K562 (cell line): Measurements from ENCODE around the gene AMFR. TPM values are rescaled to one million over a fixed set of nuclear protein-coding genes. Genes with fewer than 3 reads are reported as not detected.

Source experiments
- ATAC-seq: fragments of 200-7000 bp; cut with Tn5 transposase; 3 replicates; pipeline ENCODE4 v1.9.1; 2020; ENCODE audit warnings: moderate library complexity
- BruUV-seq: library from RNA; stranded (reverse); fragments of 400-500 nt; replicated peaks from 2 replicates; lab custom pipeline; 2021; lab: Mats Ljungman, UMichigan
- CTCF ChIA-PET: fragments of 300-600 bp; formaldehyde crosslinking; extraction: SDS; loops from one replicate; lab custom pipeline; 2021; ENCODE audit warnings: low intra/inter-chr PET ratio; lab: Yijun Ruan, JAX
- POLR2A ChIA-PET: fragments of 300-600, 350-650 bp; sonication (Branson Sonifier 250); formaldehyde crosslinking; extraction: SDS; loops from one replicate; lab custom pipeline; 2021; ENCODE audit warnings: antibody characterized with exemption, inconsistent platforms; lab: Yijun Ruan, JAX
- DNase-seq, 4 experiments: peaks; one replicate each; pipeline versions ENCODE4 v3.0.0 to v3.0.0-alpha.2; 2011 to 2018; ENCODE audit warnings: low spot score in 3 of 4, mixed read lengths in 3 of 4; ENCODE audit errors: extremely low read depth in 1 of 4
- FAIRE-seq: peaks from 2 replicates; lab custom pipeline; 2011; peaks lifted over from hg19 to GRCh38; lab: Jason Lieb, UNC
- H2AFZ ChIP-seq: 2 replicates; pipeline ENCODE4 v1.6.0; 2011; ENCODE audit warnings: low read depth, low read length, control low read depth, inconsistent platforms
- H3K27ac ChIP-seq: fragments of 200-600 bp; 3 replicates; pipeline ENCODE4 v1.8.0; 2011; ENCODE audit warnings: low read depth, mild to moderate bottlenecking, control low read depth, inconsistent platforms, low read length, moderate library complexity, mixed read lengths; ENCODE audit errors: extremely low read depth
- H3K27me3 ChIP-seq, 2 experiments: fragments of 300-600 bp in 1 of 2; 2 replicates in 1 of 2; 3 replicates in 1 of 2; pipeline versions ENCODE4 v1.6.0 to v1.8.0; 2011; ENCODE audit warnings: inconsistent platforms in 2 of 2, low read length in 2 of 2, mild to moderate bottlenecking in 1 of 2, mixed read lengths in 1 of 2, moderate library complexity in 1 of 2; ENCODE audit not compliant: control insufficient read depth in 2 of 2, insufficient read depth in 2 of 2
- H3K36me3 ChIP-seq: fragments of 300-600 bp; 3 replicates; pipeline ENCODE4 v1.8.0; 2011; ENCODE audit warnings: mild to moderate bottlenecking, low read length, inconsistent platforms; ENCODE audit not compliant: control insufficient read depth, insufficient read depth
- H3K4me1 ChIP-seq, 2 experiments: fragments of 200-600 bp in 1 of 2; replicated peaks in 1 of 2; 2 replicates in 1 of 2; 3 replicates in 1 of 2; pipeline versions ENCODE4 v1.5.1 to v1.8.0; 2011; ENCODE audit warnings: inconsistent platforms in 2 of 2, low read length in 2 of 2, mild to moderate bottlenecking in 1 of 2, mixed read lengths in 1 of 2, moderate library complexity in 1 of 2; ENCODE audit not compliant: control insufficient read depth in 2 of 2, insufficient read depth in 2 of 2
- H3K4me2 ChIP-seq: 2 replicates; pipeline ENCODE4 v1.6.1; 2011; ENCODE audit warnings: low read length, control low read depth, inconsistent platforms, mixed read lengths; ENCODE audit not compliant: insufficient read depth
- H3K4me3 ChIP-seq: fragments of 200-600 bp; sonication (generic), shearing (Covaris generic); 2 replicates; pipeline ENCODE4 v1.5.1; 2016; ENCODE audit warnings: control low read depth, inconsistent platforms
- H3K79me2 ChIP-seq: fragments of 200-600 bp; 3 replicates; pipeline ENCODE4 v1.8.0; 2011; ENCODE audit warnings: low read length, inconsistent platforms; ENCODE audit not compliant: control insufficient read depth, insufficient read depth
- H3K9ac ChIP-seq, 2 experiments: 2 replicates each; pipeline versions ENCODE4 v1.6.0 to v1.6.1; 2011; ENCODE audit warnings: low read depth in 2 of 2, low read length in 2 of 2, control low read depth in 1 of 2, inconsistent platforms in 1 of 2, mild to moderate bottlenecking in 1 of 2, mixed read lengths in 1 of 2; ENCODE audit not compliant: insufficient read depth in 1 of 2
- H3K9me1 ChIP-seq: one replicate; pipeline ENCODE4 v1.6.0; 2011; ENCODE audit warnings: inconsistent platforms, mild to moderate bottlenecking, low read length, moderate library complexity; ENCODE audit not compliant: control insufficient read depth, insufficient read depth
- H3K9me3 ChIP-seq: replicated peaks from 2 replicates; pipeline ENCODE4 v1.5.1; 2011; ENCODE audit warnings: low read depth, low read length, inconsistent platforms; ENCODE audit not compliant: control insufficient read depth, insufficient read depth
- H4K20me1 ChIP-seq: replicated peaks from 2 replicates; pipeline ENCODE4 v1.6.1; 2011; ENCODE audit warnings: low read length, inconsistent platforms, mixed read lengths; ENCODE audit not compliant: control insufficient read depth, insufficient read depth
- BCL6 ChIP-seq: fragments of 250-450 bp; sonication (Bioruptor Pico); IDR thresholded peaks from 2 replicates; pipeline ENCODE4 v1.4.0; 2020
- C11orf30 ChIP-seq: fragments of 450-650 bp; IDR thresholded peaks from 2 replicates; pipeline ENCODE4 v1.6.1; 2016; ENCODE audit warnings: low read depth, mild to moderate bottlenecking
- CTCF ChIP-seq, 3 experiments: IDR thresholded peaks in 2 of 3; conservative IDR thresholded peaks in 1 of 3; 2 replicates each; pipeline ENCODE4 v1.5.1; 2011 to 2012; ENCODE audit warnings: low read length in 3 of 3, mild to moderate bottlenecking in 3 of 3, control low read depth in 2 of 3, improper control_type of control experiment in 1 of 3, inconsistent platforms in 1 of 3, low read depth in 1 of 3, mixed read lengths in 1 of 3, moderate library complexity in 1 of 3; ENCODE audit not compliant: insufficient read depth in 2 of 3
- GABPA ChIP-seq: fragments of 200-800 bp; sonication (Bioruptor generic); conservative IDR thresholded peaks from 2 replicates; pipeline ENCODE4 v1.6.1; 2016; ENCODE audit warnings: low read depth, missing genetic modification characterization, missing compliant biosample characterization
- GABPB1 ChIP-seq: sonication (generic); formaldehyde crosslinking; IDR thresholded peaks from 2 replicates; pipeline ENCODE4 v1.8.0; 2022; ENCODE audit warnings: mild to moderate bottlenecking, missing genetic modification reagents
- MCM5 ChIP-seq: fragments of 450-650 bp; IDR thresholded peaks from 2 replicates; pipeline ENCODE4 v1.6.1; 2016; ENCODE audit warnings: low read depth
- MNT ChIP-seq, 2 experiments: fragments of 450-650 bp; conservative IDR thresholded peaks; 2 replicates each; pipeline ENCODE4 v1.6.1; 2017; ENCODE audit warnings: mild to moderate bottlenecking in 2 of 2, moderate library complexity in 2 of 2
- NFXL1 ChIP-seq: fragments of 450-650 bp; formaldehyde crosslinking; IDR thresholded peaks from 2 replicates; pipeline ENCODE4 v1.4.0; 2021; ENCODE audit warnings: mild to moderate bottlenecking
- NONO ChIP-seq, 2 experiments: fragments of 200-400 bp in 1 of 2; fragments of 450-650 bp in 1 of 2; formaldehyde crosslinking in 1 of 2; IDR thresholded peaks; 2 replicates each; pipeline ENCODE4 v1.6.1; 2017; ENCODE audit warnings: low read depth in 2 of 2, mild to moderate bottlenecking in 2 of 2, moderate library complexity in 2 of 2, low read length in 1 of 2
- NR2F6 ChIP-seq: fragments of 450-650 bp; formaldehyde crosslinking; IDR thresholded peaks from 2 replicates; pipeline ENCODE4 v1.4.0; 2020; ENCODE audit warnings: mild to moderate bottlenecking
- PKNOX1 ChIP-seq: fragments of 450-650 bp; IDR thresholded peaks from 2 replicates; pipeline ENCODE4 v1.6.1; 2016
- POLR2G ChIP-seq: fragments of 200-400 bp; formaldehyde crosslinking; IDR thresholded peaks from 2 replicates; pipeline ENCODE4 v1.6.1; 2017; ENCODE audit warnings: low read depth, mild to moderate bottlenecking, antibody characterized with exemption, low read length, moderate library complexity
- ZNF311 ChIP-seq: fragments of 250-450 bp; sonication (Bioruptor Pico); IDR thresholded peaks from 2 replicates; pipeline ENCODE4 v1.4.0; 2020; ENCODE audit warnings: mild to moderate bottlenecking, moderate library complexity
- ZNF512 ChIP-seq: IDR thresholded peaks from 2 replicates; pipeline ENCODE4 v1.6.1; 2016; ENCODE audit warnings: missing genetic modification characterization, missing compliant biosample characterization
- WGBS: fragments of 100-300 bp; shearing (Covaris generic); methylation state at CpG from one replicate; pipeline ENCODE4 v1.1.6; 2016; ENCODE audit warnings: low coverage, mixed read lengths; ENCODE audit not compliant: insufficient coverage; ENCODE audit errors: missing lambda C conversion rate; 5-methylcytosine and 5-hydroxymethylcytosine counted together
- in situ Hi-C: fragments of 300-500 bp; cut with MboI; formaldehyde crosslinking; loops from 4 replicates; pipeline ENCODE4 v1.15.0; 2018; ENCODE audit warnings: inconsistent platforms, mixed read lengths
- intact Hi-C: fragments of 100-400 bp; cut with micrococcal nuclease; formaldehyde crosslinking; loops from 2 replicates; pipeline ENCODE4 v1.14.2; 2022
- polyA plus RNA-seq, 8 experiments: library from polyadenylated mRNA; depleted of rRNA in 4 of 8; stranded (reverse) in 5 of 8; unstranded in 3 of 8; fragments of >200 nt; fragmentation: Nextera tagmentation in 2 of 8; fragmentation: Illumina TruSeq in 1 of 8; extraction: Ambion mirVana in 2 of 8; extraction: Trizol in 1 of 8; gene quantifications; 2 replicates each; pipeline versions ENCODE4 v1.2.1 to v1.2.3, GENCODE V29; 2011 to 2014; ENCODE audit warnings: inconsistent platforms in 1 of 8, missing spikeins in 1 of 8
- total RNA-seq, 7 experiments: library from RNA; depleted of rRNA in 6 of 7; stranded (reverse); fragments of >200 nt in 6 of 7; fragmentation: Illumina TruSeq in 2 of 7; extraction: Trizol in 2 of 7; gene quantifications; 2 replicates each; pipeline versions ENCODE4 v1.2.1 to v1.2.3, GENCODE V29; 2011 to 2021; ENCODE audit warnings: low replicate concordance in 1 of 7

Gene AMFR
- total and polyA plus RNA-seq, 9 of the 15 experiments (the other 6 are each of a cell fraction or from before 2014, with no cell fraction given), result 15.6 to 113 (median 58.4) TPM

GRCh38 chr16:56357765-56358322, 67.5 kb downstream of the AMFR start:
- H3K9ac ChIP-seq, result no peak overlapping the region; a peak in 1 of 4 replicates
- no peak for ATAC-seq
- DNase-seq, result no peak
- no peaks in the 10 kb centered on the region for H3K9me3 ChIP-seq
- POLR2A ChIA-PET, result interaction anchor here (0.6 to 1.1 kb wide), 4 partner anchors 13 to 168 kb away, joined by 3 read pairs; no protein-coding TSS in a partner anchor
- 70% methylated on average over 12 of the region's 13 CpGs for WGBS
- no peaks in the 10 kb centered on the region for H3K79me2 ChIP-seq
- H3K4me1 ChIP-seq, result peaks cover 11 to 33% of the 10 kb centered on the region in 2 experiments
- no peaks in the 10 kb centered on the region for H3K9me1 ChIP-seq
- no peak overlapping the region for H2AFZ ChIP-seq
- H3K36me3 ChIP-seq, result peaks cover 16% of the 10 kb centered on the region
- FAIRE-seq, result no peak
- no peak overlapping the region for H3K27ac ChIP-seq
- H3K27me3 ChIP-seq, result peaks cover 0 to under 1% of the 10 kb centered on the region in 2 experiments; a peak in 1 of 5 replicates
- no peak overlapping the region for H3K4me2 ChIP-seq
- CTCF ChIA-PET, result no interaction called here
- in situ Hi-C loops, result no loop called here
- H4K20me1 ChIP-seq, result peaks cover 3% of the 10 kb centered on the region; the same call in 1 of the 2 replicates
- H3K4me3 ChIP-seq, result no peak overlapping the region
- intact Hi-C loops, result loop anchor here (2.0 to 10.0 kb wide), 2 partner anchors 67 to 157 kb away; partner anchors contain the start of gene AMFR
- no TSS peak for BruUV-seq
- TF ChIP-seq PKNOX1 (no peak), NR2F6 (no peak), POLR2G (peak; percentile 69), MNT (conservative IDR thresholded peaks at IDR 0.05) (no peak), BCL6 (CRISPR knock-in tag) (no peak), NFXL1 (no peak), CTCF (IDR thresholded peaks at IDR 0.05 in 2 of 3, conservative IDR thresholded peaks at IDR 0.05 in 1 of 3; ENCODE audit: insufficient read depth in 2 of 3, low read depth in 1 of 3, low read length in 3 of 3) (peak in 1 of 3 experiments; percentile 33; a peak in 1 of 6 replicates), GABPB1 (CRISPR knock-in tag) (0 out of 2 replicates have a peak, but pooled peaks have one; percentile 29), ZNF512 (tag) (no peak), C11orf30 (no peak), ZNF311 (CRISPR knock-in tag) (no peak), GABPA (tag) (peak; percentile 34; the same call in 1 of the 2 replicates), NONO (IDR thresholded peaks at IDR 0.05; ENCODE audit: low read depth in 2 of 2, low read length in 1 of 2) (no peak), MCM5 (no peak)
